Kidney (tissue), 14 donors: ENCODE measurements around the gene CNTN4. TPM values are rescaled to one million over a fixed set of nuclear protein-coding genes. Genes with fewer than 3 reads are reported as not detected.

ENCODE experiments used
- DNase-seq, 5 donors: peaks; one replicate each; pipeline ENCODE4 v3.0.0-alpha.2; 2013 to 2020
- FAIRE-seq: peaks from 2 replicates; lab custom pipeline; 2012; peaks lifted over from hg19 to GRCh38; lab: Jason Lieb, UNC
- H3K27ac ChIP-seq, 2 donors: one replicate each; pipeline ENCODE4 v1.7.0; 2013; ENCODE audit warnings: low read depth in 2 of 2, low read length in 2 of 2, inconsistent platforms in 1 of 2
- H3K27me3 ChIP-seq: one replicate; pipeline ENCODE4 v1.7.1; 2013; ENCODE audit warnings: low read length, inconsistent platforms; ENCODE audit not compliant: control insufficient read depth, insufficient read depth
- H3K36me3 ChIP-seq, 3 donors: one replicate each; pipeline versions ENCODE4 v1.7.0 to v1.7.1; 2013; ENCODE audit warnings: low read length in 3 of 3, control low read depth in 1 of 3, inconsistent platforms in 1 of 3; ENCODE audit not compliant: insufficient read depth in 3 of 3, control insufficient read depth in 2 of 3
- H3K4me1 ChIP-seq, 3 donors: one replicate each; pipeline versions ENCODE4 v1.7.0 to v1.7.1; 2013; ENCODE audit warnings: low read length in 3 of 3, inconsistent platforms in 1 of 3, low read depth in 1 of 3; ENCODE audit not compliant: control insufficient read depth in 2 of 3, insufficient read depth in 2 of 3
- H3K4me3 ChIP-seq, 3 donors: one replicate each; pipeline versions ENCODE4 v1.7.0 to v1.8.1; 2013; ENCODE audit warnings: low read length in 3 of 3, control low read depth in 1 of 3, inconsistent platforms in 1 of 3
- H3K9ac ChIP-seq, 3 donors: one replicate each; pipeline versions ENCODE4 v1.7.0 to v1.7.1; 2013; ENCODE audit warnings: low read length in 3 of 3, control low read depth in 1 of 3, inconsistent platforms in 1 of 3
- H3K9me3 ChIP-seq, 3 donors: one replicate each; pipeline versions ENCODE4 v1.7.0 to v1.7.1; 2013; ENCODE audit warnings: low read length in 3 of 3, control low read depth in 1 of 3, inconsistent platforms in 1 of 3; ENCODE audit not compliant: control insufficient read depth in 2 of 3, insufficient read depth in 1 of 3
- CTCF ChIP-seq: IDR thresholded peaks from 3 replicates; pipeline ENCODE4 v1.5.1; 2012; ENCODE audit warnings: mild to moderate bottlenecking, moderate library complexity, borderline replicate concordance; ENCODE audit not compliant: insufficient read depth; ENCODE audit errors: extremely low read depth
- intact Hi-C: fragments of 100-400 bp; cut with DNase I; formaldehyde crosslinking; loops from one replicate; pipeline ENCODE4 v1.11.1; 2022
- polyA plus RNA-seq: library from polyadenylated mRNA; stranded (reverse); fragments of 350-450 nt; fragmentation: Illumina TruSeq; extraction: RNeasy Lipid Tissue Mini Kit (QIAGEN cat#74804); gene quantifications from one replicate; pipeline ENCODE4 v1.2.3, GENCODE V29; 2014; ENCODE audit warnings: low read depth, low replicate concordance; ENCODE audit not compliant: insufficient read depth
- total RNA-seq: library from RNA; stranded (reverse); fragmentation: NEBNext Ultra II Directional; extraction: Animal tissue kit (Norgen Biotek cat#: 25700); gene quantifications from one replicate; pipeline ENCODE4 v1.2.1, GENCODE V29; 2021
- donor health status: control.
- donor health status: control.
- donor health status: control.
- donor health status: control.
- donor health status: control.
- donor health status: DM: yes; HTN: yes; CAD: no.
- donor health status: Normal renal cell carcinoma (clear cell type).

The CNTN4 gene
- total and polyA plus RNA-seq, 2 donors from 2014 or later: 2.2 to 13.4 TPM

GRCh38 chr3:2300938-2301337 lies 202.3 kb downstream of the CNTN4 start:
- TF ChIP-seq CTCF: no peak
- no peak for DNase-seq
- H3K4me1 ChIP-seq: no peaks in the 10 kb centered on the region
- H3K4me3 ChIP-seq: no peak overlapping the region
- H3K36me3 ChIP-seq: no peaks in the 10 kb centered on the region
- no peak for FAIRE-seq
- H3K9me3 ChIP-seq: no peaks in the 10 kb centered on the region
- H3K9ac ChIP-seq: no peak overlapping the region
- intact Hi-C loops: no loop called here
- H3K27ac ChIP-seq: no peak overlapping the region
- H3K27me3 ChIP-seq: no peaks in the 10 kb centered on the region

DNA sequence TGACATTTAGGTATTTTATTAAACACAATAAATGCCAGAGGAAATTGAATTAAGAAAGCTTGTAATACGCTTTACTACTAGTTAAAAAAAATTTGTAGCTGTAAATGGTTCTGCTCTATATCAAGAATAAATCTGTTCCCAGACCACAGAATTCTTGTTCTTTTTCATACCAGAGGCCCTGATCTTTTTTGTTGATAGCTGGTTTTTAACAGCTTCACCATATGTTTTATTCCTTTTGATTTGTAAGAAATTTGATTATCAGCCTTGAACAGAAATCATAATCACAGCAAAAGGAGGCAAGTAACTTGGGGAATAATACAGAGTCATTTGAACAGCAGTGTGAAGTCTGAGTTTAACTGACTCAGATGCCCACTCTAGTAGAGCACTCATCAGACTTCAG lies 202.7 kb downstream of the CNTN4 start:
- FAIRE-seq: no peak

DNA sequence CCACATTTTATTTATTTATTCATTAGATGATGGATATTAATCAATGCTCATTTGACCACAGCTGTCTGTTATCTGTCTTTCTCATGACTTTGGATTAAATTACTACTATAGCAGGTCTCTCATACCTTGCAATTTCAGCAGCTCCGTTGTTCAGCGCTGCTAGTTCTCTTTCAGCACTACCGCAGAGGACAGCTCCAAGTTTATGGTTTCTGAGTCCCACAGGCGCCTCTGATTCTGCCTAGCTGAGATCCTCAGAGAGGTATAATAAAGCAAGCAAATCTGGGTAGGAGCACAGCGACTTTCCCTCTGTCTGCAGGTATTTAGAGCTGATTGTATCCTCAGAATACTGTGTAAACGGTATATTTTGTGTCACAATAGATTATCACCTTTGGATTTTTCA lies 204.9 kb downstream of the CNTN4 start:
- FAIRE-seq (no peak), DNase-seq (peak in 4 of 5 donors; percentile 45 to 90 (median 83))
- Histone ChIP-seq H3K4me1 (no peaks in the 10 kb centered on the region), H3K36me3 (no peaks in the 10 kb centered on the region), H3K9me3 (no peaks in the 10 kb centered on the region), H3K27ac (no peak overlapping the region), H3K4me3 (no peak overlapping the region), H3K27me3 (no peaks in the 10 kb centered on the region), H3K9ac (no peak overlapping the region)
- TF ChIP-seq CTCF: no peak
- intact Hi-C loops: no loop called here

More for the DNA sequence above, 202.7 kb downstream of the CNTN4 start:
- TF ChIP-seq CTCF: no peak
- Histone ChIP-seq H3K4me1 (no peaks in the 10 kb centered on the region), H3K9ac (no peak overlapping the region), H3K9me3 (no peaks in the 10 kb centered on the region), H3K27me3 (no peaks in the 10 kb centered on the region), H3K36me3 (no peaks in the 10 kb centered on the region), H3K27ac (no peak overlapping the region), H3K4me3 (no peak overlapping the region)
- intact Hi-C loops: no loop called here
- DNase-seq: no peak

DNA sequence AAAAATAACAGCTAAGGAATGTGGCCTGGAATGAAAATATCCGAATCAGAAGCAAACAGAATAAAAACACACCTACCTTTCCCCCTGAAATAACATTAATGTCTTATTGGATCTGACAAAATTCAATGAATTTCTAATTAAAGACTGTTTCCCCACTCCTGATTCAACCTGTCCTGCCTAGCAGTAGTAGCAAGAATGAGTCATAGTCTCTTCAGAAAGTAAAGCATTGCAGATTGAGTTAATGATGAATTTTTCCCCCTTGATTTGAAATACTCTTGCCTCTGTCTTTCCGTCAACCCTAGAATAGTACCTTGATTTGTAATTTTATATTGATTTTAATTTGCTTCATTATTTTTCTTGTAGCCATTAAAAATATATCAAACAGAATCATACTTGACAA lies 212.4 kb downstream of the CNTN4 start:
- TF ChIP-seq CTCF: no peak
- intact Hi-C loops: no loop called here
- DNase-seq: no peak
- FAIRE-seq: no peak
- no peaks in the 10 kb centered on the region for H3K9me3 ChIP-seq
- H3K27ac ChIP-seq: no peak overlapping the region
- no peak overlapping the region for H3K9ac ChIP-seq
- no peaks in the 10 kb centered on the region for H3K27me3 ChIP-seq
- no peaks in the 10 kb centered on the region for H3K4me1 ChIP-seq
- H3K4me3 ChIP-seq: no peak overlapping the region
- H3K36me3 ChIP-seq: no peaks in the 10 kb centered on the region
